Hepatic stellate cell (primary cell): ENCODE measurements around the gene IFNG.
"Not testable (repeated sequence)": the region's sequence is repeated elsewhere in the genome, so short reads cannot be mapped to it uniquely, and the experiment has no call there.

Source experiments
- DNase-seq: peaks from one replicate; pipeline ENCODE4 v3.0.0; 2011; ENCODE audit warnings: low spot score

IFNG gene

DNA sequence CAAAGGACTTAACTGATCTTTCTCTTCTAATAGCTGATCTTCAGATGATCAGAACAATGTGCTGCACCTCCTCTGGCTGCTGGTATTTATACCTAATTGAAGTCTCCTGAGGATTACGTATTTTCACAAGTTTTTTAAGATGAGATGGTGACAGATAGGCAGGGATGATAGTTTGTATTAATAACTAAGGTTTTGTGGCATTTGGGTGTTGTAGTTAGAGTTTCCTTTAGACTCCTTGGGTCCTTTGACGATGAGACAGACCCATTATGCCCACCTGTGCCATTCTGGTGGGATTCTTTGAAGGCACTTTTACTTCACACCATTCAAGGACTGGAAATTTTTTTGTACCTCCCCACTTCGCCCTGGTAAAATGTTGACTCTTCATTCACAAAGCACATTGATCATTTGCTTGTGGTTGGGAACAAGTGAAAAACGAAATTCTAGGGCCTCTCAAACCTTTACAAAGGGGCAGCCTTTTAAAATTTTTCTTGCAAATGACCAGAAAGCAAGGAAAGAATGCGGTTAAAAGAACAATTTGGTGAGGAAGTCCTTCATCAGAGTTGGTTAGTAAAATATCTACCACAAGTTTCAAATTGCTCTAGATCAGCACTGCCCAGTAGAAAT is at the start of gene IFNG:
TSS of gene IFNG (minus strand) at position 60 of the 624 bp plus-strand sequence. CDS start 125 bp downstream, outside the sequence.
- no peak for DNase-seq

DNA sequence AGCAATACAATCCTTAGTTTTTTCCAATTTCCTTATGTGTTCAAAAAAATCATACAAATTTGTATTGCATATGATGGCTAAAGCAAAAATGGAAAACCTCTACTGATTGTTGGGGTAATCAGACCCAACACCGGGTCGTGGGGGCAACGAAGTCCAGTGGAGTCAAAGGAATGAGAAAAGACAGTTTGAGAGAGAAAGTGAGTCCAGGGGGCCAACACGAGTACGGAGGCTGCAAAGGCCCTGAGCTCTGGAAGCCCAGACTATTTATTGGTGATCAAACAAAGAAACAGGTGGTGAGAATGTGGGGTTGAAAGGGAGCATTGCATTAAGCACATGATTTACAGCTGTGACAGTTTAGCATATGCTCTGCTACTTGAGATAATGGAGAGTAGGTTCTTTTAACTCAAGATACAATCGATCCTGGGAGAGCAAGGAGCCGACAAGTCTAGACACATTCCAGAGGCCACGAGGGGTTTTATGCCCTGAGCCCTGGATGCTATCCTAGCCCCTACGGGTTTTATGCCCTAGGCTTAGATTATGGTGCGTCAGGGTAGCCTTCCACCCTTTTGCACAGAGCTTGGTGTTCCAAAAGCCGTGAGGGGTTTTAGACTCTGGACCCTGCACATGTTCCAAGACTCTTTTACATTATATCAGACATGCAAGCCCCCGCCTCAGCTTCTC is 49.6 kb upstream of the IFNG start:
- not testable (repeated sequence) for DNase-seq

DNA sequence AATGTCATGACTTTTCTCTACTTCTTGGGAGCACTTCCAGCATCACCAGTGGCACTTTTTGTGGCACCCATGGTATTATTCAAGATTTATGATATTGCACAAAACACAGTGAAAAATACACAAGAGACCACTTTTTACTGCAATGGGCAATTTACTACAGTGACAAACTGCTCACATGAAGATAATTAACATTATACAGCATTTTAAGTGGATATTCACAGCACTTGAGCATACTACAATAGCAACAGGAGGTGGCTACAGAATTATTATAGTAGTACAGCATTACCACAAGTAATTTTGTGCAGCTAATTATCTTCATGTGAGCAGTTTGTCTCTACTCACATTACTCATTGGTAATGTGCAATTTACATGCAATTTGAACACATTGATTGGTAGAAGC is 47.7 kb upstream of the IFNG start:
- no peak for DNase-seq

DNA sequence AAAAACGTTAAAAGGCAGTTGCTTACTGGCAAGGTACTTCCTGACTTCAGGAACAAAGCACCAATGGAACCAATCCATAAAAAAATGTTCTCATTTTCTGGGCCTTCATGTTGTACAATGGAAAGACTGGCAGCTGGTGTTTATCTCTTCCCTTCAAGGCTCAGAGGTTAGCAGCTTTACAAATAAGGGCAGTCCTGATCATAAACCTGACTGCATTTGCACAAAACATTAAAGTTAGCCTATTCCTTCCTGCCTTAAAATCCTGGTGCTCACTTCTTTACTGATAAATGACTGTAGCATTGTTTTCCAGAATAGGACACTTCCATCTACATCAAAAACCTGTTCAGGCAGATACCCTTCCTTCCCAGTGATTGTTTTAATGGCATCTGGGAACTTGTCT is 46.9 kb upstream of the IFNG start:
- DNase-seq = no peak

DNA sequence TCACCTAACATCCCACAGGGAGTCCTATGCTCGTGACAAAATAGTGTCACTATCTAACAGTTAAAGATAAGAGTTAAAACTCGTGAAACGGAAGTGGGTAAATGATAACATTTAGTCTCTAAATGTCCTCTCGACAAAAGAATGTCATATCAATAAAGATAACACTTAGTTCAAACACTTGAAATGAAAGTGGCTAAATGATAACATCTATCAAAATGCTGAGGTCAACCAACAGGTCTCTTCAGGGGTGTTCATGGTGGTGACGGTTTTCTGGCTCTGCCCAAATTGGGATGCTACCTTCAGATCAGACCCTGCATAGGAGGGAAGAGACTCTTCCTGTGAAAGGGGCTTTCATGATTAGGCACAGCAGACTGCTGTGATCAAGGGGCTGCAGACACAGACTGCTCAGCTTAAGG is 43.9 kb upstream of the IFNG start:
- no peak for DNase-seq

DNA sequence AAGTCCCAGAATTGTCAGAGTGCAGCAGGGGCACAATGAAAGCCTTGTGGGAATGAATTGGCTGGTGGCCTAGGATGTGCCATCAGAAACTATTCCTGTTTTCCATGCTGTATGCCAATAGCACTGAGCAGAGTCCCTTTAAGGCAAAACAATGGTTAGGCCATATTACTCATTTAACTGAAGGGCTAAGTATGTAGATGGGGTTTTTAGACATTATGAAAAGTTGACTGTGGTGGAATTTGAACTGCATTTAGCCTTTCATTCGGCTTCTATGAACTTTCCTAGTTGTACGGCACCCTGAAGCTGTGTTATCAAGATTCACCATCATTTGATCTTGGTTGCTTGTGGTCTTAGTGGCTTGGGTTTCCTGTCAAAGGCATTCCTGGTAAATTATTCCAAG is 41.3 kb upstream of the IFNG start:
- no peak for DNase-seq

DNA sequence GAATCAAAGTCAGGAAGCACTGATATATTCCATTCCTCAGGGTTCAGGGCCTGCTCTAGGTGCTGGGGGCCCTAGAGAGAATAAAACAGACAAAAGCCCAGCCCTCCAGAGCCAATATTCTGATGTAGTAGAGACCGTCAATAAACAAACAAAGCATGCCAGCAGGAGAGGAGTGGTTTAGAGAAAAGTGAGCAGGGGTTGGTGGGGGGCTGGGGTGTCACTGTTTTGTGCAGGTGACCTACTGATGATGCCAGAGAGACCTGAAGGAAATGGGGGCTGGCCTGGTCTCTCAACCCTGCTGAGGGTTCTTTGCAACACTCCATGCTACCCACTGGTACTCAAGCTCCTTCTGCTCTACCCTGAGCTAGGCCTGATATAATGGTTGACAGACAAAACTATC is 39.6 kb upstream of the IFNG start:
- no peak for DNase-seq

DNA sequence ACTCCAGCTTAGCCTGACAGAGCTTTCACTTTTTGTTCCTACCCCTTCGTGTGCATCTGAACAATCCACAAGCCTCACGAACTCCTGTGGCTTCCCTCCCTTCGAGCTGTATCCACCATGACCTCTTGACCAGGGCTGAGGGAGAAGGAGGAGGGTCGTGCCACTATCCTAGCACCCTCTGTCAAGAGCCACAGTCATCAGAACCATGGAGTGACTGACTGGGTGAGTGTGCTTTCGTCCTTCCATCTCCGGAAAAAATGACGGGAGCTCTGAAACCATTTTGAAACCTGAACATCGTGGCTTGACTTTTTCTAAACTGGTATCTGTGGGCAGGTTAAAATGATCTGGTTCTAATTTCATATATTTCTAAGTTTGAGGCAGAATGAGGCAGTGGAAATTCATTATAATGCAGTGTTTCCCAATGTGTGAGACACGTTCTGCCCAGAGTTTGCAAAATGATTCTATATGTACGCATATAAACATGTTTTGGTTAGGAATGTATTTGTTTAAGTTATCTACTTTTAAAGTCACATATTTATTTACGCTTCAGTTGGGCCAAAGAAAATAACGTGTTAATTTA is 39.1 kb upstream of the IFNG start:
- no peak for DNase-seq

DNA sequence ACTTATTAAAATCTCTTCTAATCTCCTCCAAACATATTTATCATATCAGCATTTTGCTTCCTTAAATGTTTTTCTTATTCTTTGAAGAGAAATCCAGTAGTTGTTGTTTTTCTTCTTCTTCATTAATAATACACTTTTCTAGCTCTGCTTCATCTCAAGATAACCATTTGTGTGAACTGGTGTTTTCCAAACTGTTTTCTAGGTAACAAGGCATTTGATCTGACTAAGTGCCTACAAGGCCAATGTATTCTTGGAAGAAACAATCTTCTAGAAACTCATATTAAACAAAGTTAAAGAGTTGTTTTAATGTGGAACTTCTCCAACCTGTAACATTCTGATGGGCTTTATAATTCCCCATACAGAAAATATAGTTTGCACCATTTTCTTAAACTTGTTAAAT is 30.8 kb upstream of the IFNG start:
- DNase-seq = no peak

DNA sequence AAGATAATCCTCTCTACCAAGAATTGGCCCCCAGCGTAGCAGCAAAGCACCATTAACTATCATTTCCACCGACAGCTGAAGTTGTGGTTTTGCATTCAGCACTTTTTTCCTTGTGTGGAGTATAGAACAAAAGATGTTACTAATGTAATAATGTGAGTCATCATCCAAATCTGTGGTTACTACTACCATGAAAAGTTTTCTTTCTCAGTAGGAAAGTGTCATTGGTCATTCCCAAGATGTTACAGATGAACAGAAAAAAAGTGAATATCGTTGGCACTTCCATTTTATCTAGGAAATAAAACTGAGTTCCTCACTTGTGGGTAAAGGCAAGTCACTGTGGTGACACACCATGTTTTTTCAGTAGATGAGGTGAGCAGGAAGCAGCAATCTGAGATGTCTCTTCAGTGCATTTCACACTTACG is 30.3 kb upstream of the IFNG start:
- no peak for DNase-seq

DNA sequence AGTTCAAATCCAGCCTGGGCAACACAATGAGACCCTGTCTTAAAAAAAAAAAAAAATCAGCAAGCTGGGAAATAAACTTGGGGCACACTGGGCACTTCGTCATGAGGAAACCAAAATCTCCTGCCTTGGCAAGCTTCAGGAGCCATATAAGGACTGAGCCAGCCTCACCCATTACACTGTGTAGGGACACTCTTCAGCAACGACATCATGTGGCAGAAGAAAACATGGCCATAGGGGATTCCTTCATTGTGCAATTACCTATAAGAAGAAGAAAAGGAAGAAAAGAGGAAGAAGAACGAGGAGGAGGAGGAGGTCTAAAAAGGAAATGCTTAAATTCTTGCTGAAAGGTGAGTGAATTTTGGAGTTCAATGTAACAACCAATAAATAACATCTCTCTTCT is 26.1 kb upstream of the IFNG start:
- DNase-seq = no peak

DNA sequence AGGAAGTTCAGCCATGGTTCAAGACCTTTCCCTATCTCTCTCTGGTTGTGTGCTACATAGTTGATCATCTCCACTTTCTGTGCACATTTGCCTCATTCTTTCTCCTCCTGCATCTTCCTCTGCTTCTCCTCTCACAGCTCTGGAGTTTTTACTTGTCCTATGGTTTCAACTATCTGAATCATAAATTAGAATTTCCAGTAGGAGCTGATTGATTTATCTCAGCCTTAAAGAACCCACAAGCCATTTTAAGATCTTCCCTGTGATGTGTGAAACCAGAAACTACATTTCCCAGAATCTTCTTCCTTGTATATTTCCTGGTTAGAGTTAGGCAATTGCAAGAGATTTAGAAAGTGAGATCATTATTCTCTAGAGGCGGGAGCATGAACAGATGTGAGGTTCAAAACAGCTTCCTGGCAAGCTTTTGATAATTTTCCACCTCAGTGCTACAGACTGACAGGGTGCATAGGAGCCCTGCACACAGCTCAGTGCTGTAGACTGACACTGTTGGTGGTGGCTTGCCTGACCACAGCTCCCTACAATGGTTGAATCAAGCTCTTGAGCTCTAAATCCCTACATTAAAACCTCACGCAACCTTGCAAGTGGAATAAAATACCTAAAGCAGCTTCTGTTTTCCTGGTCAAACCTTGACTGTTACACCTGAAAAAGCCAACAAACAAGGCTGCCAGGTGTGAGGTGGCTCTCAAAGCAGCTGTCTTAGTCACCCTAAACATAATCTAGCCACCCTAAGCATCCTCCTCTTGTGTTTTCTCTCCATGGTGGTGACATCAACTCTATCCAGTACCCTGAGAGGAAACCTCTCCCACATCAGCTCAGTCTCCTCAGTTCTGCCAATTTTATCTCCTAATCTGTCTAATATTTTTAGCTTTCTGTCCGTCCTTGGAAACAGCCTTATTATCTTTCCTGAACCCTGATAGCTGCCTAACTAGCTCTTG is 21.5 kb upstream of the IFNG start:
- DNase-seq = no peak

DNA sequence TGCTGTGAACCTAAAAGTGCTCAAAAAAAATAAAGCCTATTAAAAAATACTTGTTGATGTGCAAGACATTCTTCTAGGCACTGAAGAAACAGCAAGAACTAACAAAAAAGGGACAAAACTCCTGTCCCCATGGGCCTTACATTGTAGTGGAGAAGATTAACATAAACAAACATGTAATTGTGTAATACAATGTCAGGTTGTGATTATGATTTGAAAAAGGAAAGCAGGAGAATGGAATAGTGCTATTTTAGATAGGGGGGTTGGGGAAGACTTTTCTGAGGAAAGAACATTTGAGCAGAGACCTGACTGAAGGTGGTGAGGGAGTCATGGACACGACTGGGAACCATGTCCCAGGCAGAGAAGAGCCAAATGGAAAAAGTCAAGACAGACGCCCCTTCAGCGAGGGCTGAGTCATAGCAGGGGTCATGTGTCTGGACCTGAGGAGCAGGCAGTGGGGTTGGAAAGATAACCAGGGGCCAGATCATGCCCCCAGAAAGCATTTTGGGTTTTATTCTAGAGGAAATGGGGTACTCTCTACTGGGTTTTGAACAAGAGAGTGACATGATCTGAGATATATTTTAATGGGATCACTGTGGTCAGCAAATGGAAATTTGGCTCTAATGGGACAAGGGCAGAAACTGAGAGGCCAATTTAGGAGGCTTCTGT is 19.4 kb upstream of the IFNG start:
- no peak for DNase-seq

DNA sequence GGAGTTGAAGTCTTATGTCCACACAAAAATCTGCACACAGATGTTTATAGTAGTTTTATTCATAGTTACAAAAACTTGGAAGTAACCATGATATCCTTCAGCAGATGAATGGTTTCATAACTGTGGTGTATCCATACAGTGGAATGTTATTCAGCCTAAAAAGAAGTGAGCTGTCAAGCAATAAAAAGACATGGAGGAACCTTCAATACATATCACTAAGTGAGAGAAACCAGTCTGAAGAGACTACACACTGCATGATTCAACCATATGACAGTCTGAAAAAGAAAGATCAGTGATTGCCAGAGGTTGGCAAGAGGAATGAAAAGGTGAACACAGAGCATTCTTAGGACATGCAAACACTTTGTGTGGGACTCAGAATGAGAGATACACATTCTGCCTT is 18.6 kb upstream of the IFNG start:
- DNase-seq = no peak

DNA sequence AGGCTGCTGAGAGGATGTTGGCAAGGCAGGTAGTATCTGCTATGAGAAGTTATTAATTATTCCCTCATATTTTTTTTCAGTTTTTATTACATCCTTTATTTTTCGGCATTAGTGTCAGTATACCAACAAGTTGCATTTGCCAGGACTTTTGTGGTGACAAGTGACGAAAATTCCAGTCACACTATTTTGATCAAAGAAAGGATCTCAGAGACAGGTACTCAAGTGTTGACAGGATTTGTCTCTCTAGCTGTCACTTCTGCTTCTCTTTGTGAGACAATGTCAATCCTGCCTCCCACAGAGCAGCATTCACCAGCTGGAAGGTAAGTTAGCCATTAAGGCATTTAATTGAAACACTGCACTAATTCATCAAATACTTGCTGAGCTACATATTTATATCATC is 18.0 kb upstream of the IFNG start:
- DNase-seq = no peak

DNA sequence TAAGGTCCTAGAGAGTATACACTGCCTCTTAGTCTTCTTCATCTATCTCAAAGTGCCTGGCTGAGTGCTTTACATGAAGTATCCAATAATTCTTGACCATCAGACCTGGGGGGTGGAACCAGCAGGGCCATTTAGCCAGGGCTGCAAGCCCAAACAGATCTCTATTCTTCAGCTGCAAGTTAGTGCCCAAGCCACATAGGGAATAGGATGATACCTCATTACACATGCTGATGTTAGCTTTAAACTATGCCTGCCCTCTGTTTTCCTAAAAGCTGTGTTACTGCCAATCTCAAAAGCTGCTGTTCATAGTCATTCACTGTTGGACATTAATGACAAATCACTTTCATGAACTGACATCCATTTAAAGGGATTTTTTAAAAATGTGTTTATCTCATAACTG is 16.7 kb upstream of the IFNG start:
- no peak for DNase-seq

DNA sequence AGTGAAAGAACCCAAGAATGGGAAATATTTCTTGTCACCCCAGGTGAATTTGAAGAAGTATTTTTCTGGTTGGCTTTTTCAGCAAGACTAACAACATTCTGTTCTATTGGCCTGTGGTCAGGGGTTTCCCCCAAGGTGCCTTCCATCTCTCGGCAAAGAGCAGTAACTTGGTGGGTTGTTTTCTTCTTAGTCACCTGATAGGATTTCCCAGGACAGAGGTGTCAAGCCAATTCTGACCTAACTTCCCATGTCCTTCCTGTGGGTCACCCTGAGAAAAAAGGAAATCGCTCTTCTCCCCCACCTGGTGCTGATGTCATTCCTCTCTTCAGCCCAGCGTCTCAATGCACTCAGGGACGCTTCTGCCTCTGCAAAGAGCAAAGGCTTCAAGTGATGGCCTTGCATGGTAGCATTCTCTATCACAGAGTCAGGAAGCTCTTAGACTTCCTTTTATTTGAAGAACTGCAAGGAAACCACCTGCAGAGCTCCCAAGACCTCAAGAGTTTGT is 16.1 kb upstream of the IFNG start:
- DNase-seq = no peak

DNA sequence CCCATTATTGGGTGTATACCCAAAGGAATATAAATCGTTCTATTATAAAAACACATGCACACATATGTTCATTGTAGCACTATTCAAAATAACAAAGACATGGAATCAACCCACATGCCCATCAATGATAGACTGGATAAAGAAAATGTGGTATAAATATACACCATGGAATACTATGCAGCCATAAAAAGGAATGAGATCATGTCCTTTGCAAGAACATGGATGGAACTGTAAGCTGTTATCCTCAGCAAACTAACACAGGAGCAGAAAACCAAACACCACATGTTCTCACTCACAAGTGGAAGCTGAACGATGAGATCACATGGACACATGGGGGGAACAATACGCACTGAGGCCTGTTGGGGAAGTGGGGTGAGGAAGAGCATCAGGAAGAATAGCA is 15.2 kb upstream of the IFNG start:
- not testable (repeated sequence) for DNase-seq

DNA sequence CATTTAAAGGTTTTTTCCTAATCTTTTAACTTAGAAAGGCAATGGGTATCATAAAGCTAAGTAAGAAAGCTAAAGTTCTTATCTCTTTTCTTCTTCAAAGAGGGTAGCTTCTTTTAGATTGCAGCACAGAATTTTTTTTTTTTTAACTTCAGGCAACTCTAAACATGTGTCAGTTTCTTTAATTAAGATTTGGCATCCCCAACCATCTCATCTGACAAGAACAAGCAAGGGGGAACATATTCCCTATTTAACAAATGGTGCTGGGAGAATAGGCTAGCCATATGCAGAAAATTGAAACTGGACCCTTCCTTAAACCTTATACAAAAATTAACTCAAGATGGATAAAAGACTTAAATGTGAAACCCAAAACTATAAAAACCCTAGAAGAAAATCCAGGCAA is 14.3 kb upstream of the IFNG start:
- DNase-seq = no peak

DNA sequence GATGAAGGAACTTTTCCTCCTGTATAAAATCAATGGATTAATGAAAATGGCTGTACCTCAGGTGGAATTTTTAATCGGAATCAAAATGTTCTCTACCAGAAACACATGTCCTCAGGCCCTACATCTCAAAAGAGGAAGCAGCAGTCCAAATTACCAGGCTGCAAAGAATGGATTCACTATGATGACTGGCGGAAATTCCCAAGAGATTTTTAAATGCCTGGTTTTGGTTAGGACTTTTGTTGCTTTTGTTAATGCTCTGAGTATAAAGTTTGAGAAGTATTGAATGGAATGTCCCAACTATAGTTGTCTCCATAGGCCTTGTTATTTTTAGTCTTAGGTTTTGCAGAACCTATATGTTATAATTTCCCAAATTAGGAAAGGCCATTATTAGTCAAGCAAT is 11.2 kb upstream of the IFNG start:
- no peak for DNase-seq

DNA sequence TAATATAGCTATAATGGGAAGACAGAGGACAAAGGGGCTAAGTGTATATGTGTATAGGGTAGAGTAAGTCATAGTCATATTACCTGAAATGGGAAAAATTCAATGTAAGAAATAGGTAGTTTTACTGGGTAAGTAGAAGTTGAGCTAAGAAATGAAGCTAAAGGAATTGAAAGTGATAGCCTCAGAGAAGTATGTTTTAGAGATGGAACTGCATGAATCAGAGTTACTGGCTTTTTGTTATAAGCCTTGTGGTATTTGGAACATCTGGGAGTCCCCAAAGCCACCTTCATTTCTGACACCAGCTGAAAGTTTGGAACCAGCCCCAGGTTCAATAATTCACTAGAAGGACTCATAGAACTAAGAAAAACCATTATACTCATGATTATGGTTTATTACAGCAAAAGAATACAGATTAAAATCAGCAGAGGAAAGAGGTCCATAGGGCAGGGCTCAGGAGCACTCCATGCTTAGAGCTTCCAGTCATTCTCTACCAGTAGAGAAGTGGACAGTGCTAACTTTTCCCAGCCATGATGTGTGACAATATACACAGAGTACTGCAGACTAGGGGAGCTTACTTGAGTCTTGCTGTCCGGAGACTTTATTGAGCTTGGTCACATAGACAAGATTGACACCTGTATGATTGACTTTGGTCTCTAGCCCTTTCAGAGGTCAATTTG is 9.8 kb upstream of the IFNG start:
- DNase-seq = no peak
